ENCODE results near the gene JOSD2.
"Not testable (repeated sequence)": the region's sequence is repeated elsewhere in the genome, so short reads cannot be mapped to it uniquely, and the experiment has no call there.

JOSD2 gene

GRCh38 chr19:50478901-50479715 is 31.9 kb downstream of the JOSD2 start:
- no peak for DNase-seq (ENCODE audit: low read depth in 2 of 2, low spot score in 1 of 2)

- no peak for DNase-seq (ENCODE audit: low read depth in 2 of 2, low spot score in 1 of 2)
Observed at GRCh38 chr19:50477751-50478515, 33.1 kb downstream of the JOSD2 start.

GRCh38 chr19:50476907-50477238 is 34.1 kb downstream of the JOSD2 start:
- DNase-seq (ENCODE audit: low read depth in 2 of 2, low spot score in 1 of 2) = no peak

DNA sequence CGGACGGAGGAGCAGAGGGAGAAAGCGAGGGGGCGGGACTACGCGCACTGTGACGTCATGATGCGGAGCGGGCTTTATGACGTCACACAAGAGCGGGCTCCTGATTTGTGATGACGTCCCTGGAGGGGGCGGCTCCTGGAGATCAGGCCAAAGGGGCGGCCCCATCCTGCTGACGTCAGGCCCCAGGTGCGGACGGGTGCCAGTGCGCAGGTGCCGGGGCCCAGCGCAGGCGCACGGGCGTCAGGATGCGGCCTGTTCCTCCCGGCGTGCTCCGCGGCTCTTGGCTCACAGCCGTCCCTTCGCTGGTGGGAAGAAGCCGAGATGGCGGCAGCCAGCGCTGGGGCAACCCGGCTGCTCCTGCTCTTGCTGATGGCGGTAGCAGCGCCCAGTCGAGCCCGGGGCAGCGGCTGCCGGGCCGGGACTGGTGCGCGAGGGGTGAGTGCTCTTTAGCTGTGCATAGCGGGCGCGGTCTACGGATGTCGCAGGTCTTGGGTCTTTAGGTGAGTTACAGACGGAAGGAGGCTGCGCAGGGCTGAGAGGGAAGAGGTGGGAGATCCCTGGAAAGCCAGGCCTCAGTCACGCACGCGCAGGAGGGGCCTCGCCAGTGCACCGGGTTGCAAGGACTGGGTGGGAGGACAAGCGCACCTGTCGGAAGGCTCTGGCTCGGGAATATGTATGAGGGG is 34.6 kb downstream of the JOSD2 start, which contains the start of the genes EMC10 and GARIN5A:
Gene EMC10 (plus strand): TSS at position 284 of the 683 bp plus-strand sequence. CDS start 38 bp downstream, at position 322.
Gene GARIN5A (minus strand): TSS at position 625 of the 683 bp plus-strand sequence. CDS start 460 bp downstream, at position 165.
- DNase-seq (ENCODE audit: low read depth in 2 of 2, low spot score in 1 of 2) = peak; percentile 76 to 84

GRCh38 chr19:50475736-50476223 is 35.2 kb downstream of the JOSD2 start:
- no peak for DNase-seq (ENCODE audit: low read depth in 2 of 2, low spot score in 1 of 2)

DNA sequence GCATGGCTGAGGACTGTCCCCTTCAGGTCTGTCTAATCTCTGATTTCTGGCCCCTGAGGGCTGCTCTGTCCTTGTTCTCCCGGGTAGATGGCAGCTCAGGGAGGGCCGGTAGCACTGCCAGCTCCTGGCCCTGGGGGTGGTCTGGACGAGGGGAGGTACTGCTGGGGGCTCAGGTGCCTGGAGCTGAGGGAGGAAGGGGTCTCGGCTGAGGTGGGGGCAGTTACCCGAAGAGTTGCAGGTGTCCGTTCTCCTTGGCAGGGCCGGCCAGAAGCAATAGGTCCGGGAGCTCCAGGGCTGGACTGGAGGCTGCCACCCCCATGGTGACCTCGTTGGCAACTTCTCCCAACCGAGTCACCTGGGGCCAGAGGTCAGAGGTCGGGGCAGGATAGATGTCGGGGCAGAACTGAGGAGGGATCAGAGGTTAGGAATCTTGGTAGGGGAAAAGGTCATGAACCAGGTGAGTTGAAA is 35.9 kb downstream of the JOSD2 start:
- DNase-seq (ENCODE audit: low read depth in 2 of 2, low spot score in 1 of 2) = no peak

DNA sequence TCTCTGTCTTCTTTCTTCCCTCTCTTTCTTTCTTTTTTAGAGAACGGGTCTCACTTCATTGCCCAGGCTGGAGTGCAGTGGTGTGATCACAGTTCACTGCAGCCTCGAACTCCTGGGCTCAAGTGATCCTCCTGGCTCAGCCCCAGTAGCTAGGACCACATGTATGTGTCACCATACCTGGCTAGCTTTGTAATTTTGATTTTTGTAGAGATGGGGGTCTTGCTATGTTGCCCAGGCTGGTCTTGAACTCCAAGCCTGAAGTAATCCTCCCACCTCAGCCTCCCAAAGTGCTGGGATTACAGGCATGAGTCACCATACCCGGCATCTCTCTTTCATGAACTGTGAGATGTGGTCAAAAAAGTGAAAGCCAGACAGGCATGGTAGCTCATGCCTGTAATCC is 37.7 kb downstream of the JOSD2 start:
- not testable (repeated sequence) for DNase-seq (ENCODE audit: low read depth in 2 of 2, low spot score in 1 of 2)

- no peak for DNase-seq (ENCODE audit: low read depth in 2 of 2, low spot score in 1 of 2)
Observed at GRCh38 chr19:50468818-50469217, 42.2 kb downstream of the JOSD2 start.

- no peak for DNase-seq (ENCODE audit: low read depth in 2 of 2, low spot score in 1 of 2)
Observed at GRCh38 chr19:50467566-50467965, 43.4 kb downstream of the JOSD2 start.

- no peak for DNase-seq (ENCODE audit: low read depth in 2 of 2, low spot score in 1 of 2)
Observed at GRCh38 chr19:50466706-50467039, 44.3 kb downstream of the JOSD2 start.

DNA sequence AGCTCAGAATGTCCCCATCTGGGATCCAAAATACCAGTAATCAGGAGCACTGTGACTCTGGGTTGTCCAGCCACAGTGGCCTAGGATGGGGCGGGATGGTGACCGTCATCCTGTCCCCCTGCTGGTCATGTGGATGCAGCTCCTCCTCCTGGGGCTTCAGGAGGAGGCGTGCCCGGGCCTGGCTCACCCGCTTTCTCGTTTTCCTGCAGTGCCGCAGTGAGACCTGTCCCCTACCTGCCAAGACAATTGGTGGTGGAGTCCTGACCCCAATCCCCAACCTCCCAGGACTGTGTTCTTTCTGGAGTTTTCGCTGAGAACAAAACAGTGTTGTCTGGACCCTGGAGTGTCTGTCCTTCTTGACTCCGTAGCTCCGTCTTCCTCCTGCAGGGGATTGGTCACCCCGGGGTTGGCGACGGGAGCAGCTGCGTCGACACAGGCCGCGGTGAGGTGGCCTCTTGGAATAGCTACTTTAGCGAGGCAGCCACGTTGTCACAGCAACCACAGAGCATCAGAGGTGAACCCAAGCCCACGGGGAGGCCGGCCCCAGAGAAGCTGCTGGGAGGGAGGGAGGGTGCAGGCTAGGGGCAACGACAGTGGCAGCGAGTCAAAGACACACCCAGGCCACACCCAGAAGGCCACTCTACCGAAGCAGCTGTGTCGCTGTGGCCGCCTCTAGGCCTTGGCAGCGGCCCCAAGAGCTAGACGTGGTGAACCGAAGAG is 44.8 kb downstream of the JOSD2 start:
- DNase-seq (ENCODE audit: low read depth in 2 of 2, low spot score in 1 of 2) = no peak

GRCh38 chr19:50465000-50465399 is 46.0 kb downstream of the JOSD2 start:
- no peak for DNase-seq (ENCODE audit: low read depth in 2 of 2, low spot score in 1 of 2)

- no peak for DNase-seq (ENCODE audit: low read depth in 2 of 2, low spot score in 1 of 2)
Observed at GRCh38 chr19:50464348-50464747, 46.6 kb downstream of the JOSD2 start.

DNA sequence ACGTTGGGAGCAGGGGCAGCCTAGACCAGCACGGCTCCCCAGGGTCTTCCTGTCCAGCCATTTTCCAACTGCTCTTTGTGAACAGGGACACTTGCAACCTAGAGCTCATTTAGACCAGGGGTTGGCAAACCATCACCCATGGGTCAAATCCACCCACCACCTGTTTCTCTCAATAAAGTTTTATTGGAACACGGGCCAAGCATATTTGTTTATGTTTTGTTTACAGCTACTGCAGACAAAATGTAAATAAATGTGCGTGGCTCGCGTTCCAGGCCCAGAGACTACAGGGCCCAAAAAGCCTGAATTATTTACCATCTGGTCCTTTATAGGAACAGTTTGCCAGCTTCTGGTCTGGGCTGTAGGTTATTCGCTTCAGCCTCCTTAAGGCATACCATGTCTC is 48.0 kb downstream of the JOSD2 start:
- DNase-seq (ENCODE audit: low read depth in 2 of 2, low spot score in 1 of 2) = no peak

DNA sequence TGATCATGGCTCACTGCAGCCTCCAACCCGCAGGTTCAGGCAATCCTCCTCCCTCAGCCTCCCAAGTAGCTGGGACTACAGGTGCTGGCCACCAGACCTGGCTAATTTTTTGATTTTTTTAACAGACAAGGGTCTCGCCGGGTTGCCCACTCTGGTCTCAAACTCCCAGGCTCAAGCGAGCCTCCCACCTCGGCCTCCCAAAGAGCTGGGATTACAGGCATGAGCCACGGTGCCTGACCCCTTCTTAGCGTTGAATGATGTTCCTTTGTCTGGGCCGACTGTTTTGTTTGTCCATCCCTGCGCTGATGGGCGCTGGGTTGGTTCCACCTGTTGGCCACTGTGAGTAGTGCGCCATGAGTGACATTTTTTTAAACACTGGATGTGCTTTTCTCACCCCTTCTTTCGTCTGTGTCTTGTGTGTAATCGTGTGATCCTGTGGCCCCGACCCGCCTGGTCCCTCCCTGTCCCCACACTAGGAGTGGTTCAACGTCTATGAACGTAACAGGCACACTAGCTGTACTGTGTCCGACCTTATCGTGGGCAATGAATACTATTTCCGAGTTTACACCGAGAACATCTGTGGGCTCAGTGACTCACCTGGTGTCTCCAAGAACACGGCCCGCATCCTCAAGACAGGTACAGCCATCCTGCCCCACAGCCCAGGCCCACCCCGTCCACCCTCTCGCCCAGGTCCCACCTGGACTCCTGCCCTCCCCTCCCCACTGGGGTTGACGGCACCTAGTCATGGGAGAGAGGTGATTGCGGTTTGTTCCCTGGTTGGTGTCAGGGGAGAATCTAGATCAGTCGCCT is 49.7 kb downstream of the JOSD2 start:
- peak; percentile 17 to 25 for DNase-seq (ENCODE audit: low read depth in 2 of 2, low spot score in 1 of 2)

DNA sequence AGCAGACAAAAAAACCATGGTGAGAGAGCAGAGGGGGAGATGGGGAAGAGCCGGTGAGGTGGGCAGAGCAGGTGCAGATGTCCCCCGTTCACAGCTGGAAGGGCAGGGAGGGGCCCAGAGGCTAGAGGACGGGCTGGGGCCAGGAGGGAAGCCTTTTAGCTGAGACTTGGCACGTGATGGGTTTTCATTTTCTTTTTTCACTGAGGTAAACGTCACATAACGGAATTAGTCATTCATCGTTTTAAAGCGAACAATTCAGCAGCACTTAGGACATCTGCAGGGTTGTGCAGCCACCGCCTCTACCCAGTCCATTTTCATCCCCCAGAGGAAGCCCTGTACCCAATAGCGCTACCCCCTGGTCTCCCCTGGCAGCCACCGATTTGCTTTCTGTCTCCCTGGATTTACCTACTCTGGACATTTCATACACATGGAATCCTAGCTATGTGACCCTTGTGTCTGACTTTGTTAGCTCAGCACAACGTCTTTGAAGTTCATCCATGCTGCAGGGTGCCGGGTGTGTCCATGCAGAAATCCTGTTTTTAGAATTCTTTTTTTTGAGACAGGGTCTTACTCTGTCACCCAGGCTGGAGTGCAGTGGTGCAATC is 50.7 kb downstream of the JOSD2 start:
- DNase-seq (ENCODE audit: low read depth in 2 of 2, low spot score in 1 of 2) = no peak

DNA sequence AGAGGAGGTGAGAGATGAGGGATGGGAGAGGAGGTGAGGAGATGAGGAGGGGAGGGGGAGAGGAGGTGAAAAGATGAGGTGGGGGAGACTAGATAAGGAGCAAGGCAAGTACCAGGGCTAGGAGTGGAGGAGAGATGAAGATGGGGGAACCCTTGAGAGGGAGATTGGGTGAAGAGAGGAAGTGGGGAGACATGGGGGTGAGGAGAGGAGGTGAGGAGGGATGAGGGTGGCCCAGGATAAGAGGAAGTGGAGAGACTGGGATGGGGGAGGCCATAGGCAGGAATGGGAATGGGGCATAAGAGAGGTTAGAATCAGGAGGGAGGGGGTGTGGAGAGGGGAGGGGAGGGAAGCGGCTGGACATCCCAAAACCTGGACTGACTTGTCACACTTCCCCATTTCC is 51.4 kb downstream of the JOSD2 start:
- no peak for DNase-seq (ENCODE audit: low read depth in 2 of 2, low spot score in 1 of 2)

DNA sequence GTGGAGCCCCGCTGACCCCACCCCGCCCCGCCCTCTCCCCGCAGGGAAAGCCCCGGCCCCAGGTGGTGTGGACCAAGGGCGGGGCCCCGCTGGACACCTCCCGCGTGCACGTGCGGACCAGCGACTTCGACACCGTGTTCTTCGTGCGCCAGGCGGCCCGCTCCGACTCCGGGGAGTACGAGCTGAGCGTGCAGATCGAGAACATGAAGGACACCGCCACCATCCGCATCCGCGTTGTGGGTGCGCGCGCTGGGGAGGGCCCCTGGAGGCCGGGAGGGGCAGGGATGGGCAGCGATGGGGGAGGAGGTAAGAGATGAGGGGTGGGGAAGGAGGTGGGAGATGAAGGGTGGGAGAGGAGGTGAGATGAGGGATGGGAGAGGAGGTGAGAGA is 51.9 kb downstream of the JOSD2 start:
- DNase-seq (ENCODE audit: low read depth in 2 of 2, low spot score in 1 of 2) = no peak

GRCh38 chr19:50458396-50459066 is 52.5 kb downstream of the JOSD2 start:
- no peak for DNase-seq (ENCODE audit: low read depth in 2 of 2, low spot score in 1 of 2)

Measured in stimulated activated CD8-positive, alpha-beta memory T cell treated with anti-CD3 and anti-CD28 coated beads, Interleukin-4, amount 100 ng/mL, for 4 hours (primary cell).